SK-N-SH (cell line): ENCODE measurements around the gene MS4A4E. TPM values are rescaled to one million over a fixed set of nuclear protein-coding genes. Genes with fewer than 3 reads are reported as not detected.

Experiments
- CTCF ChIA-PET: fragments of 300-600, 350-600 bp; formaldehyde crosslinking; extraction: SDS; loops from one replicate; lab custom pipeline; 2021; lab: Yijun Ruan, JAX
- POLR2A ChIA-PET: fragments of 350-600 bp; sonication (Branson Sonifier 250); formaldehyde crosslinking; extraction: SDS; loops from one replicate; lab custom pipeline; 2020; ENCODE audit warnings: antibody characterized with exemption, inconsistent platforms; lab: Yijun Ruan, JAX
- DNase-seq: peaks from one replicate; pipeline ENCODE4 v3.0.0; 2012
- H2AFZ ChIP-seq: fragments of 200-600 bp; sonication (generic); 2 replicates; pipeline ENCODE4 v1.8.1; 2016; ENCODE audit warnings: antibody characterized with exemption, mild to moderate bottlenecking, low read depth
- H3F3A ChIP-seq: fragments of 200-600 bp; sonication (generic); replicated peaks from 2 replicates; pipeline ENCODE3; 2016; ENCODE audit warnings: antibody characterized with exemption, mild to moderate bottlenecking; ENCODE audit not compliant: insufficient read depth
- H3K27ac ChIP-seq, 2 experiments: fragments of 200-500 bp in 1 of 2; fragments of 200-600 bp in 1 of 2; sonication (Bioruptor generic) in 1 of 2; sonication (generic), shearing (Covaris generic) in 1 of 2; 2 replicates each; pipeline versions ENCODE4 v1.5.1 to v1.6.1; 2014 to 2016; ENCODE audit warnings: low read depth in 2 of 2, inconsistent platforms in 1 of 2, low read length in 1 of 2, mild to moderate bottlenecking in 1 of 2, mixed read lengths in 1 of 2
- H3K27me3 ChIP-seq: fragments of 200-600 bp; sonication (generic), shearing (Covaris generic); 2 replicates; pipeline ENCODE4 v1.6.1; 2016; ENCODE audit warnings: mixed run types; ENCODE audit not compliant: insufficient read depth
- H3K36me3 ChIP-seq, 2 experiments: fragments of 200-500 bp in 1 of 2; fragments of 200-600 bp in 1 of 2; sonication (Bioruptor generic) in 1 of 2; sonication (generic) in 1 of 2; replicated peaks in 1 of 2; 2 replicates each; pipeline versions ENCODE3 to v1.5.1; 2014 to 2016; ENCODE audit warnings: low read length in 1 of 2, mild to moderate bottlenecking in 1 of 2; ENCODE audit not compliant: insufficient read depth in 2 of 2, control insufficient read depth in 1 of 2
- H3K4me1 ChIP-seq, 2 experiments: fragments of 200-500 bp in 1 of 2; fragments of 200-600 bp in 1 of 2; sonication (Bioruptor generic) in 1 of 2; sonication (generic), shearing (Covaris generic) in 1 of 2; 2 replicates each; pipeline versions ENCODE4 v1.5.1 to v1.6.1; 2014 to 2016; ENCODE audit warnings: low read depth in 1 of 2, low read length in 1 of 2, mixed run types in 1 of 2; ENCODE audit not compliant: insufficient read depth in 2 of 2, control insufficient read depth in 1 of 2
- H3K4me2 ChIP-seq: fragments of 200-600 bp; sonication (generic), shearing (Covaris generic); 2 replicates; pipeline ENCODE4 v1.6.1; 2017; ENCODE audit warnings: mixed run types
- H3K4me3 ChIP-seq, 2 experiments: fragments of 200-500 bp in 1 of 2; fragments of 200-600 bp in 1 of 2; sonication (Bioruptor generic) in 1 of 2; sonication (generic), shearing (Covaris generic) in 1 of 2; 2 replicates each; pipeline versions ENCODE4 v1.5.1 to v1.8.1; 2014 to 2016; ENCODE audit warnings: low read depth in 2 of 2, inconsistent platforms in 1 of 2, low read length in 1 of 2, mild to moderate bottlenecking in 1 of 2, mixed read lengths in 1 of 2, moderate library complexity in 1 of 2
- H3K79me2 ChIP-seq: fragments of 200-600 bp; sonication (generic); 2 replicates; pipeline ENCODE4 v1.8.1; 2017; ENCODE audit warnings: mild to moderate bottlenecking; ENCODE audit not compliant: insufficient read depth
- H3K9ac ChIP-seq: fragments of 200-600 bp; sonication (generic); 2 replicates; pipeline ENCODE4 v1.6.1; 2017; ENCODE audit warnings: mixed run types
- H3K9me2 ChIP-seq: fragments of 200-600 bp; sonication (generic); 2 replicates; pipeline ENCODE4 v1.6.1; 2017; ENCODE audit warnings: mixed run types
- H3K9me3 ChIP-seq: fragments of 200-600 bp; sonication (generic); 2 replicates; pipeline ENCODE4 v1.6.1; 2017; ENCODE audit warnings: mixed run types, mild to moderate bottlenecking, moderate library complexity
- H4K20me1 ChIP-seq: fragments of 200-600 bp; sonication (generic); 2 replicates; pipeline ENCODE4 v1.6.1; 2017; ENCODE audit warnings: mild to moderate bottlenecking, mixed run types; ENCODE audit not compliant: insufficient read depth
- CHD2 ChIP-seq: fragments of 150-350 bp; IDR thresholded peaks from 2 replicates; pipeline ENCODE4 v1.6.1; 2018; ENCODE audit warnings: low read length; ENCODE audit not compliant: partially characterized antibody
- CTCF ChIP-seq: fragments of 200-600 bp; sonication (generic); IDR thresholded peaks from 2 replicates; pipeline ENCODE4 v1.6.1; 2017; ENCODE audit warnings: antibody characterized with exemption, mild to moderate bottlenecking, moderate library complexity
- FOSL2 ChIP-seq: IDR thresholded peaks from 2 replicates; pipeline ENCODE4 v1.4.0; 2012; ENCODE audit warnings: low read depth, mild to moderate bottlenecking, moderate library complexity, borderline replicate concordance
- FOXM1 ChIP-seq: IDR thresholded peaks from 2 replicates; pipeline ENCODE4 v1.4.0; 2012; ENCODE audit warnings: low read depth, mild to moderate bottlenecking
- MAX ChIP-seq: IDR thresholded peaks from 2 replicates; pipeline ENCODE4 v1.4.0; 2012; ENCODE audit warnings: low read depth
- NFIC ChIP-seq: IDR thresholded peaks from 2 replicates; pipeline ENCODE4 v1.4.0; 2012; ENCODE audit warnings: borderline replicate concordance
- NRF1 ChIP-seq: IDR thresholded peaks from 2 replicates; pipeline ENCODE4 v1.6.1; 2012; ENCODE audit warnings: low read depth, mild to moderate bottlenecking, low read length
- POLR2AphosphoS5 ChIP-seq: IDR thresholded peaks from 2 replicates; pipeline ENCODE4 v1.6.1; 2012; ENCODE audit warnings: low read depth, low read length
- RAD21 ChIP-seq: IDR thresholded peaks from 2 replicates; pipeline ENCODE4 v1.6.1; 2012; ENCODE audit warnings: mild to moderate bottlenecking, low read length
- RCOR1 ChIP-seq: fragments of 150-350 bp; IDR thresholded peaks from 2 replicates; pipeline ENCODE4 v1.6.1; 2017; ENCODE audit warnings: antibody characterized with exemption, low read length
- RFX5 ChIP-seq: IDR thresholded peaks from 2 replicates; pipeline ENCODE4 v1.6.1; 2012; ENCODE audit warnings: mild to moderate bottlenecking, improper control_type of control experiment, low read length
- SIN3A ChIP-seq: IDR thresholded peaks from 2 replicates; pipeline ENCODE4 v1.6.1; 2012; ENCODE audit warnings: low read depth, mild to moderate bottlenecking, low read length, moderate library complexity, borderline replicate concordance
- TEAD4 ChIP-seq: IDR thresholded peaks from 2 replicates; pipeline ENCODE4 v1.4.0; 2012; ENCODE audit warnings: mild to moderate bottlenecking, borderline replicate concordance; ENCODE audit not compliant: insufficient read depth
- USF1 ChIP-seq: IDR thresholded peaks from 2 replicates; pipeline ENCODE4 v1.4.0; 2012; ENCODE audit warnings: low read depth, borderline replicate concordance
- WGBS: methylation state at CpG from one replicate; pipeline ENCODE4 v1.1.6; 2017; ENCODE audit warnings: low lambda C conversion rate; 5-methylcytosine and 5-hydroxymethylcytosine counted together
- polyA plus RNA-seq, 3 experiments: library from polyadenylated mRNA; depleted of rRNA; stranded (reverse); fragments of >200 nt; gene quantifications; 2 replicates each; pipeline ENCODE4 v1.2.3, GENCODE V29; 2012
- TF ChIP-seq, protein P1 (sequence below): IDR thresholded peaks from 2 replicates; pipeline ENCODE4 v1.4.0; 2012; ENCODE audit warnings: low read depth, borderline replicate concordance
- TF ChIP-seq, protein P2 (sequence below): IDR thresholded peaks from 2 replicates; pipeline ENCODE4; 2012

Gene MS4A4E
- polyA plus RNA-seq, 1 of the 3 experiments (the other 2 are of a cell fraction), result not detected

- peaks cover 11% of the 10 kb centered on the region; the same call in 1 of the 2 replicates for H3K27me3 ChIP-seq
- H3F3A ChIP-seq, result no peaks in the 10 kb centered on the region
- no peak overlapping the region for H2AFZ ChIP-seq
- no peak overlapping the region for H3K27ac ChIP-seq
- no peak overlapping the region for H3K4me2 ChIP-seq
- ChIA-PET POLR2A (no interaction called here), CTCF (interaction anchor here (1.0 kb wide), 1 partner anchor 72 kb away, joined by 3 read pairs; no protein-coding TSS in a partner anchor)
- H3K9me2 ChIP-seq, result 0 out of 2 replicates have a peak, but pooled peaks cover 3% of the 10 kb centered on the region
- TF ChIP-seq NRF1 (no peak), MAX (no peak), CTCF (no peak), USF1 (no peak), POLR2AphosphoS5 (no peak), FOSL2 (no peak), RFX5 (no peak), FOXM1 (no peak)
- TF ChIP-seq, protein P1, sequence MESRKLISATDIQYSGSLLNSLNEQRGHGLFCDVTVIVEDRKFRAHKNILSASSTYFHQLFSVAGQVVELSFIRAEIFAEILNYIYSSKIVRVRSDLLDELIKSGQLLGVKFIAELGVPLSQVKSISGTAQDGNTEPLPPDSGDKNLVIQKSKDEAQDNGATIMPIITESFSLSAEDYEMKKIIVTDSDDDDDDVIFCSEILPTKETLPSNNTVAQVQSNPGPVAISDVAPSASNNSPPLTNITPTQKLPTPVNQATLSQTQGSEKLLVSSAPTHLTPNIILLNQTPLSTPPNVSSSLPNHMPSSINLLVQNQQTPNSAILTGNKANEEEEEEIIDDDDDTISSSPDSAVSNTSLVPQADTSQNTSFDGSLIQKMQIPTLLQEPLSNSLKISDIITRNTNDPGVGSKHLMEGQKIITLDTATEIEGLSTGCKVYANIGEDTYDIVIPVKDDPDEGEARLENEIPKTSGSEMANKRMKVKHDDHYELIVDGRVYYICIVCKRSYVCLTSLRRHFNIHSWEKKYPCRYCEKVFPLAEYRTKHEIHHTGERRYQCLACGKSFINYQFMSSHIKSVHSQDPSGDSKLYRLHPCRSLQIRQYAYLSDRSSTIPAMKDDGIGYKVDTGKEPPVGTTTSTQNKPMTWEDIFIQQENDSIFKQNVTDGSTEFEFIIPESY, result no peak
- no peak overlapping the region for H3K4me3 ChIP-seq
- H3K79me2 ChIP-seq, result no peaks in the 10 kb centered on the region
- WGBS, result 9% methylated on average over 4 of the region's 4 CpGs
- DNase-seq, result no peak
- H4K20me1 ChIP-seq, result no peaks in the 10 kb centered on the region
- no peaks in the 10 kb centered on the region for H3K4me1 ChIP-seq
- no peaks in the 10 kb centered on the region for H3K36me3 ChIP-seq
- H3K9ac ChIP-seq, result no peak overlapping the region
- no peaks in the 10 kb centered on the region for H3K9me3 ChIP-seq
Observed at GRCh38 chr11:60263402-60263801, 20.5 kb upstream of the MS4A4E start.

GRCh38 chr11:60261014-60261413 is 18.1 kb upstream of the MS4A4E start:
- POLR2A ChIA-PET, result no interaction called here
- no peaks in the 10 kb centered on the region for H3K79me2 ChIP-seq
- TF ChIP-seq NFIC, result no peak
- TF ChIP-seq, protein P2, sequence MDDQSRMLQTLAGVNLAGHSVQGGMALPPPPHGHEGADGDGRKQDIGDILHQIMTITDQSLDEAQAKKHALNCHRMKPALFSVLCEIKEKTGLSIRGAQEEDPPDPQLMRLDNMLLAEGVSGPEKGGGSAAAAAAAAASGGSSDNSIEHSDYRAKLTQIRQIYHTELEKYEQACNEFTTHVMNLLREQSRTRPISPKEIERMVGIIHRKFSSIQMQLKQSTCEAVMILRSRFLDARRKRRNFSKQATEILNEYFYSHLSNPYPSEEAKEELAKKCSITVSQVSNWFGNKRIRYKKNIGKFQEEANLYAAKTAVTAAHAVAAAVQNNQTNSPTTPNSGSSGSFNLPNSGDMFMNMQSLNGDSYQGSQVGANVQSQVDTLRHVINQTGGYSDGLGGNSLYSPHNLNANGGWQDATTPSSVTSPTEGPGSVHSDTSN, result no peak
- no peak for TF ChIP-seq MAX
- no peak for TF ChIP-seq TEAD4
- TF ChIP-seq CTCF, result no peak
- no peak for TF ChIP-seq CHD2
- TF ChIP-seq RCOR1, result no peak
- no peak for TF ChIP-seq SIN3A
- TF ChIP-seq RAD21, result no peak
- TF ChIP-seq FOXM1, result no peak
- TF ChIP-seq USF1, result no peak

More at GRCh38 chr11:60261014-60261413, 18.1 kb upstream of the MS4A4E start:
- Histone ChIP-seq H3K9ac (no peak overlapping the region), H3K4me2 (no peak overlapping the region), H3F3A (no peaks in the 10 kb centered on the region), H3K36me3 (no peaks in the 10 kb centered on the region), H2AFZ (no peak overlapping the region), H4K20me1 (no peaks in the 10 kb centered on the region), H3K4me1 (no peaks in the 10 kb centered on the region), H3K9me2 (0 out of 2 replicates have a peak, but pooled peaks cover 3% of the 10 kb centered on the region), H3K4me3 (no peak overlapping the region), H3K27me3 (no peaks in the 10 kb centered on the region), H3K27ac (no peak overlapping the region), H3K9me3 (no peaks in the 10 kb centered on the region)
- CTCF ChIA-PET, result no interaction called here
- WGBS, result 15% methylated on average over 4 of the region's 4 CpGs
- no peak for DNase-seq
